Amniotic epithelial cell (primary cell): ENCODE results near the gene NCMAP.
"Not testable (repeated sequence)": the region's sequence is repeated elsewhere in the genome, so short reads cannot be mapped to it uniquely, and the experiment has no call there.

ENCODE experiments used
- DNase-seq: peaks from one replicate; pipeline ENCODE4 v3.0.0-alpha.2; 2010; ENCODE audit warnings: low read depth

Gene NCMAP, protein sequence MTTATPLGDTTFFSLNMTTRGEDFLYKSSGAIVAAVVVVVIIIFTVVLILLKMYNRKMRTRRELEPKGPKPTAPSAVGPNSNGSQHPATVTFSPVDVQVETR

DNA sequence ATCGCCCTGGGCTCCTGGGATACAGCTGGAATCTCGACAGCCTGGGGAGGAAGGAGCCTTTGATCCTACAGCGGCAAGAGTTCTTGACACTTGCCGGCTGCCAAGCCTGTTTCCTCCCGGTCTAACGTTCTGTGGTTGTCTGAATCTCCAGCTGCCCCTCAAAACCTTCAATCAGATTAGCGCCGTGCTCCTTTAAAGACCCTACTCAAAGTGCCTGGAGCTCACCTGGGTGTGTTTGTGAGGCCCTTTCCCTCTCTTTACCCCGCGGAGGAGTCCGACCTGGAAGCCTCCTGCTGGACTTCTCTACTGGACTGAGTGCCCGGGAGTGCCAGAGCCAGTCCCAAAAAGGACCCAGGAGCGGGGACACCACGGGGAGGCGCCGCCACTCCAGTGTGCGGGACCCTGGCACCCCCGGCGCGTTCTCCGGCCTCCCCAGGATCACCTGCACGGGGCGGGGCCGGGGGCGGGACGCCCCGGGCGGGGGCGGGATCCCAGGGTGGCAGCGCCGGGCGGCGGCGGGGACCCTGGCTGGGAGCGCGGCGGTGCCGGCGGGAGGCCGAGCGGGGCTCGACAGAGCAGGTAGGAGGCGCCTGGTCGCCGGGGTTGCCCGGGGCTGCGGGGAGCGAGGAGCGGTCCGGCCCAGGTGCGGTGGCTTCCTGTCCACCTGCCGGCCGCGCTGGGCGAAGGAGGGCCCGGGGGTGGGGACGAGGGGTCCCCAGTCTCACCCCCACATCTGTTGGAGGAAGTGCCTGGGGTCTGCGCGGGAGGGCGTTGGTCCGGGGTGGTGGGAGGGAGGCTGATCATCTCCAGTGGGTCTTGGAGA is at the start of gene NCMAP:
Gene NCMAP (plus strand): TSS at position 497 of the 823 bp plus-strand sequence. CDS start 39,344 bp downstream, outside the sequence.
- DNase-seq: no peak

DNA sequence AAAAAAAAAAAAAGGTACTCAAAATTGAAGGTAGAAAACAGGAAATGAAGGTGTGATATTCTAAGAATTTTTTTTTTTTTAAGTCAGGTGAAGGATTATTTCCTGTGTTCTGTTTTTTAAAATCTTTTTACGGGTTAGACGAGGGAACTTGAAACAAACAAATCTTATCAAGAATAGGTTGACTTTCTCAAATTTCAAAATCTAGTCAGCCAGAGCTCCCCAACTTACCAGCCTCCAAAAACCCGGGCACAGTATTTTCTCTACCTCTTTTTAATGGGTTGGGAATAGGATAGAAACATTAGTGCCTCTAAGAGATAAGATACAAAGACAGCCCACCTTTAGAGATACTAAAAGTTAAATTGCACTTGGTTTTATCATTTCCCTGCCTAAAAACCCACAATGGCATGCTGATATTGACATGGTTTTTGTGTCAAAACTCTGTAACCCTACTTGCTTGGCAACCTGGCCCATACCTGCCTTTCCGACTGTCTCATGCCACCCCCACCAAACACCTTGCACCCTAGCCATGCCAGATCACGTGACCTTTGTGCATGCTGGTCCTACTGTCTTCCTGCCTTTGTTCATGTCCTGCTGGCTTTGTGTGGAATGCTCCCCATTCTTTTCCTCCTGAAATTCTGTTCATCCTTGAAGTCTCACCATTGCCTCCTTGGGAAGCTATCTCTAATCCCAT is 49.1 kb upstream of the NCMAP start:
- no peak for DNase-seq

DNA sequence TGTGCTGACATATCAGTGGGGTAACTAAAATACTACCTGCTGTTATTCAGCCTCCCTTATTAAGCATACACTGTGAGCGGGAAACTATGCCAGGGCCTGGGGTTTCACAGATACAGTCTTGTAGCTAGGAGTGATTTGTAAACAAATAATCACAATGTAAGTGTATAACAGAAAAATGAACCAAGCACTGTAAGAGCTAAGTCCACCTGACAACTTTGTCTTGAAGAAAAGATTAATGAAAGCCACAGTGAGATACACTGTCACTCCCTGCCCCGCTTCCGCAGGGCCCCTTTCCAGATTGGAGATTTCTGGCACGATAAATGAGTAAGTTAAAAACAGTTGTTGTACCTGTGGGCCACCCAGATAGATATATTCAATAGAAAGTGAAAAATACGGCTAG is 48.5 kb upstream of the NCMAP start:
- DNase-seq: no peak

DNA sequence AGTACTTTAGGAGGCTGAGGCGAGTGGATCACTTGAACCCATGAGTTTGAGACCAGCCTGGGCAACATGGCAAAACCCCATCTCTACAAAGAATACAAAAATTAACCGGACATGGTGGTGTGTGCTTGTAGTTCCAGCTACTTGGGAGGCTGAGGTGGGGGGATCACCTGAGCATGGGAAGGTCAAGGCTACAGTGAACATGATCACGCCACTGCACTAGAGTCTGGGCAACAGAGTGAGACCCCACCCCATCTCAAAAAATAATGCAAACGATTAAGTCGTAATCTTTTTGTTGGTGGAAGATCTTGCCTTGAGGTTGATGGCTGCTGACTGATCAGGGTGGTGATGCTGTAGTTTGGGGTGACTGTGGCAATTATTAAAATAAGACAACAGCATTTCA is 47.0 kb upstream of the NCMAP start:
- no peak for DNase-seq

DNA sequence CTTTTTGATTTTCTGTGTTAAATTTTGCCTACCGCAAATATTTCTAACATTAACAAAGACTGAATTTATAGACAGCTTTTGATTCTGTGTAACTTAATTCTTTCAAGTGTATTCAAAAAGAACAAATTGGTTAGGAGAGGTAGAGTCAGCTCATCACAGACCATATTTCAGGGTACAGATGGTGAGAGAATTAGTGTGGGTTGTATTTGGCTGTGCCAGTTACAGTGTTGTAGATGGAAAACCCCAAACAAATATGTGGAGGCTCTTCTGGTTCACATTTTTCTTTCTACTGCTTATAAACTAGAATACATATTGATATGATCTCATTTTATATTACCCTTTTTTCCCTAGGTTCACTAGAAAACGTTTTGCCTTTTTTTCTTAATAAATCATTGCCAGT is 42.2 kb upstream of the NCMAP start:
- DNase-seq: no peak

DNA sequence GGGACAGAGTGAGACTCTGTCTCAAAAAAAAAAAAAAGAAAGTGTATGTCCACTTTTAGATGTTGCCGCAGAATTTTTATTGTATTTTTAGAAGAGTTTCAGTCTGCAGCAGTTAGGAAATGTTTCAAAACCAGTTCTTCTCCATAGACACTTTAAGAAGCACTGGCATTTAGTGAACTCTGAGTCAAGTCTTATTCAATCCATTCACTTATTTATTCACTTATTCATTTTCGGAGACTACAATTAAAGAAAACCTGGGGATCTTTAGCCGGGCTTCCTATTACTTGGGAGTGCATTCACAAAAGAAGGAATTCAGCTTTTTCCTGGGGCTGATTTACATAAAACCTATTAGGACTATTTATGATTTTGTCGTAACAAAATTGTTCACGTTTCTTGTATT is 40.9 kb upstream of the NCMAP start:
- DNase-seq: no peak

DNA sequence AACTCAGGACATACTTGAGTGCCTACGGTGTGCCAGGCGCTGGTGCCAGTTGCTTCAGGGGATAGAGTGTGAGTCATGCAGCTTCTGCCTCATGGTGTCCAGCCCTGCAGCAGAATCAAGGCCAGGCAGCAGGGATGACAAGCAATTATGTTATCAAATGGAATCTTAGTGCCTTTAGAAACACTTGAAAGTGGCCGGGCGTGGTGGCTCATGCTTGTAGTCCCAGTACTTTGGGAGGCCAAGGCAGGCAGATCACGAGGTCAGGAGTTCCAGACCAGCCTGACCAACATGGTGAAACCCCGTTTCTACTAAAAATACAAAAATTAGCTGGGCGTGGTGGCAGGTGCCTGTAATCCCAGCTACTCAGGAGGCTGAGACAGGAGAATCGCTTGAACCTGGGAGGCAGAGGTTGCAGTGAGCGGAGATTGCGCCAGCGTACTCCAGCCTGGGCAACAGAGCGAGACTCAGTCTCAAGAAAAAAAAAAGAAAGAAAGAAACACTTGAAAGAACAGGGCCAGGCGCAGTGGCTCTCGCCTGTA is 40.1 kb upstream of the NCMAP start:
- peak; percentile 61 for DNase-seq

DNA sequence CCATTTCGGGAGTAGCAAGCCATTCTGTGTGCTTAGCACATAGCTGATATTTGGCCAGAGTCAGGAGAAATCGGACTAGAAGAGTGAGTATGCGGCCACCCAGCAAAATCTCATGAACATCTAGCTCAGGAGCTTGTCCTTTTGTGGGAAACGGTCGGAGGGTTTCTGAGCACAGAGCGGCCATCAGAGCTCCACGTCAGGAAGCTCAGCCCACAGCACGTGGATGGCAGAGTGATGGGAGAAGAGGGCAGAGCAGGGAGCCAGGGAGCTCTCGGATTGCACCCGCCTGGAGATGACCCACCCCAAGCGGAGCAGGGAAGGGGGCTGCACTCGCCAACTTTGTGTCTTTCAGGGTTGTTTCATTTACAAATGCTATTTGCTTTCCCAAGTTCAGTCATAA is 39.4 kb upstream of the NCMAP start:
- no peak for DNase-seq

DNA sequence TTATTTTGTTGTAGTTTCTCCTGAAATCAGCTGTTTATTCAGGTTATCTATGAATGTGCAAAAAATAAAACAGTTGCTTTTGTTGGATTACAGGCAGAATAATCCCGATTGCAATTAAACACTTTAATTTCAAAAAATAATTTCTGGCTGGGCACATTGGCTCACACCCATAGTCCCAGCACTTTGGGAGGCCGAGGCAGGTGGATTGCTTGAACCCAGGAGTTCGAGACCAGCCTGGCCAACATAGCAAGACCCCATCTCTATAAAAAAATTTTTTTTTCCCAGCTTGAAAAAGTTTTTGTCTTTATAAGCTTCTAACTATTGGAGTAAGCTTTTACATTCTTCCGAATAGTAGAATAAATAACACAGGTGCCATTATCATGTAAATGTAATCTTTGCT is 38.0 kb upstream of the NCMAP start:
- no peak for DNase-seq

DNA sequence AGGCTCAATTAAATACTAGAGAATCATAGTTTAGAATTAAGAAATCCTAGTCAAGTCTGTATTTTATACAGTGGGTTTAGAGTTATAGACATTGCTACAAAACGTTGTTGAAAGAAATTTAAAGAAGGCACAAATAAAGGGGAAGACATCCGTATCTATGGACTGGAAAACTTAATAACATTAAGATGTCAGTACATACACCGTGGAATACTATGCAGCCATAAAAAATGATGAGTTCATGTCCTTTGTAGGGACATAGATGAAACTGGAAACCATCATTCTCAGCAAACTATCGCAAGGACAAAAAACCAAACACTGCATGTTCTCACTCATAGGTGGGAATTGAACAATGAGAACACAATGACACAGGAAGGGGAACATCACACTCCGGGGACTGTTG is 35.6 kb upstream of the NCMAP start:
- not testable (repeated sequence) for DNase-seq

DNA sequence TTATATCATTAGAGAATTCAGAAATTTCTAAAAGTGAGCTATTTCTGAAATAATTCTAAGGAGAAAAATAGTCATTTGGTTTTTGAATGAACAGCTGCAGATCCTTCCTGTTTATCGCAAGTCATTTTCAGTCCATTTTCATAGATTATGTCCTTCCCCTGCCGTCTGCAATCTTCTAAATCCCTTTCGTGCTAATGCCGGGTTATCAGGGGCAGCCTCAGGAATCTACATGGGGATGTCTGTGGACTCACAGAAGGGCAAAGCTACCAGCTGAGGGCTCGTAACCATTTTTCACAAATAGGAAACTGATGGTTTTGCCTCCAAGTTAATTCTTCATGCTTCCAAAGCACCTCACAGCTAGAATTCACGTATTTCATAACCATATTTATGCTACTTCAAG is 30.3 kb upstream of the NCMAP start:
- DNase-seq: no peak

DNA sequence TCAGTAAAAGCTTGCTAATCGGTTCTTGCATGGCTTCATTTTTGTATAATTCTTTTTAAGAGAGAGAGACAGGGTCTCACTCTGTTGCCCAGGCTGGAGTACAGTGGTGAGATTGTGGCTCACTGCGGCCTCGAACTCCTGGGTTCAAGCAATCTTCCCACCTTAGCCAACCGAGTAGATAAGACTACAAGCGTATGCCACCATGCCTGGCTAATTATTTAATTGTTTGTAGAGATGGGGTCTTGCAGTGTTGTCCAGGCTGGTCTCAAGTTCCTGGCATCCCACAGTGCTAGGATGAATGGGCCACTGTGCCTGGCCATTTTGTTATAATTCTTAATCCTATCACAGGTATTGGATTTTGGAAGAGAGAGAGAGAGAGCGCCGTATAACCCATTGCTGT is 29.8 kb upstream of the NCMAP start:
- no peak for DNase-seq

DNA sequence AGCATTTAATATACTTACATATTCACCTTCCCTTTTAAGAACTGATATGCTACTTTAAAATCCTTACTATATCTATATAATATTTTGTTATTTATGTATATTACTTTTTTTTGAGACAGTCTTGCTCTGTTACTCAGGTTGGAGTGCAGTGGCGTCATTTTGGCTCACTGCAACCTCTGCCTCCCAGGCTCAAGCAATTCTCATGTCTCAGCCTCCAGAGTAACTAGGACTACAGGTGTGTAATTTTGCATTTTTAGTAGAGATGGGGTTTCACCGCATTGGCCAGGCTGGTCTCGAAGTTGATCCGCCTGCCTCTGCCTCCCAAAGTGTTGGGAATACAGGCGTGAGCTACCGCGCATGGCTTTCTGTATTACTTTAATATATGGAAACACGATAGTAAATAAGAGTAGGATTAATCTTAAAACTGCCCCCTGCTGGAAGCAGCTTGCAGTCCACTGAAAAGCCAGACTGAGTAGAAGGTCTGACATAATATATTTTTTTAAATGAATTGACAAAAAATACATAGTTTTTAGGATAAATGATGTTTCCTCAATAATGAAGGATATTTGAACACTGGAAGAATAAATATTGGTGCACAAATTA is 28.8 kb upstream of the NCMAP start:
- peak; percentile 29 for DNase-seq

DNA sequence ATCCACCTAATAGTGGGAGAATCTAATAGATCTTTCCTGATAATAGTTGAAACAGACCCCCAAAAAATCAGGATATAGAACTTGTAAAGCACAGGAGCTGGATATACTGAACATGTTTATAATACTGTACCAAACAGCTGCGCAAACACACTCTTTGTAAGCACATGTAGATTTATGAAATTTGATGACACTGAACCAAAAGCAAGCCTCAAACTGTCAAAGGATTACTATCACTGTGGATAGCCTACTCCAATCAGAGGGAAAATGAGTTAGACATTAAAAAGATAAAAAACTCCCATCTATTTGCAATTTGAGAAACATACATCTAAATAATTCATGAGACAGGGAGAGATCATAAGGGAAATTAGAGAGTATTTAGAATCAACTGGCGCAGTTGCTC is 27.1 kb upstream of the NCMAP start:
- DNase-seq: no peak

DNA sequence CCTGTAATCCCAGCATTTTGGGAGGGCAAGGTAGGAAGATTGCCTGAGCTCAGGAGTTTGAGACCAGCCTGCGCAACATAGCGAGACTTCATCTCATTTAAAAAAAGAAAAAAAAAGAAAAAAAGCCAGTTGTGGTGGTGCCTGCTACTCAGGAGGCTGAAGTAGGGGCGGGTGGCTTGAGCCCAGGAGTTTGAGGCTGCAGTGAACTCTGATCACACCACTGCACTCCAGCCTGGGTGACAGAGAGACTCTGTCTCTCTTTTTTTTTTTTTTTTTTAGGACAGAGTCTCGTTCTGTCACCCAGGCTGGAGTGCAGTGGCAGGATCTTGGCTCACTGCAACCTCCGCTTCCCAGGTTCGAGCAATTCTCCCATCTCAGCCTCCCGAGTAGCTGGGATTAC is 26.6 kb upstream of the NCMAP start:
- not testable (repeated sequence) for DNase-seq

DNA sequence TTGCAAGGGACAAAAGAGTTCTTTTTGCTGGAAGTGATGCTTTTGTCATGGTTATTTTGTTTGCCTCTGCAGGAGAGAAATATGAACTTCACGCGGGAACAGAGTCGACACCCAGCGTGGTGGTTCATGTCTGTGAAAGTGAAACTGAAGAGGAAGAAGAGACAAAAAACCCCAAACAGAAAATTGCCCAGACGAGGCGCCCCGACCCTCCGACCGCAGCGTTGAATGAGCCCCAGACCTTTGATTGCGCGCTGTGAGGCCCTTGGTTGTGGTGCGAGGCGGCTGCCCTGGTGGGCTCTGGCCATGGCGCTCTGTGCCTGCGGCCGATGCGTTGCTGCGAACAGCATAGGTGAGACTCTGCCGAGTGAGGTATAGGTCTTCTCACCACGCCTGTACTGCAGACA is 20.9 kb upstream of the NCMAP start:
- no peak for DNase-seq

DNA sequence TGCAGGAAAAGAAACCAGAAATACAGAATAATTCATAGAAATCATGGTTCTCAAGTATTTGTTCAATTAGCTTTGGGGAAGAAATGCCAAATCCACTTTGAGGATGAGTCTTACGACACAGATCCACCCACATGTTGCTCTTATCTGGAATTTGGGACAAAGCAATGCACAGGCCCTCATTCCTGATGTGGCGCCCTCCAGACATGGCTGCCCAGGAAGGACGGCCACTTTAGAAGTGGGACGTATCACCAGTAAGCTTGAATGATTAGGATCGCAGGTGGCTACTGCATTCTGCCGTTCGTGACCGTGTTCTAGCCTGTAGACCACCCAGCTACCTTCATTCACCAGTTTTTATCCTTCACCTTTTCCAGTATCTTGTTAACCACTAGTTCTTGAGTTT is 20.1 kb upstream of the NCMAP start:
- peak; percentile 8 for DNase-seq

DNA sequence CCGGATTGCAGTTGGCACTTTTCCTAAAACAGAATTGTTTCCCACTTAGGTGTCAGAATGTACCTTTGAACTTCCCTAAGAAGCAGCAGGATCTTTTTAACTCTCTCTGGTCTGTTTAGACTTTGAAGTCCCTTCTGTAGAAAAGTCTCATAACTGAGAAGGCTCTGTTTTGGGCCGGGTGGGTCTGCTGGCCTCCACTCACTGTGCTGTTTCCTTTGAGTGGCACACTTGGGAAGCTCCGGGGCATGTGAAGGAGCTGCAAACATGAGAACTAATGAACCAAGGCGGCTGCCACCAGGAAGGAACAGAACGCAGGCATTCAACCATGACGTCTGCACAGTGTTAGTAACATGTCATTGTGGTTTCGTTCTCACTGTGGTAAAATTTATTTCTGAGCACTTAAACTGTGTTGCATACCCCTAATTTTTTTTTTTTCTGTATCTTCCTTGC is 19.5 kb upstream of the NCMAP start:
- peak; percentile 86 for DNase-seq

DNA sequence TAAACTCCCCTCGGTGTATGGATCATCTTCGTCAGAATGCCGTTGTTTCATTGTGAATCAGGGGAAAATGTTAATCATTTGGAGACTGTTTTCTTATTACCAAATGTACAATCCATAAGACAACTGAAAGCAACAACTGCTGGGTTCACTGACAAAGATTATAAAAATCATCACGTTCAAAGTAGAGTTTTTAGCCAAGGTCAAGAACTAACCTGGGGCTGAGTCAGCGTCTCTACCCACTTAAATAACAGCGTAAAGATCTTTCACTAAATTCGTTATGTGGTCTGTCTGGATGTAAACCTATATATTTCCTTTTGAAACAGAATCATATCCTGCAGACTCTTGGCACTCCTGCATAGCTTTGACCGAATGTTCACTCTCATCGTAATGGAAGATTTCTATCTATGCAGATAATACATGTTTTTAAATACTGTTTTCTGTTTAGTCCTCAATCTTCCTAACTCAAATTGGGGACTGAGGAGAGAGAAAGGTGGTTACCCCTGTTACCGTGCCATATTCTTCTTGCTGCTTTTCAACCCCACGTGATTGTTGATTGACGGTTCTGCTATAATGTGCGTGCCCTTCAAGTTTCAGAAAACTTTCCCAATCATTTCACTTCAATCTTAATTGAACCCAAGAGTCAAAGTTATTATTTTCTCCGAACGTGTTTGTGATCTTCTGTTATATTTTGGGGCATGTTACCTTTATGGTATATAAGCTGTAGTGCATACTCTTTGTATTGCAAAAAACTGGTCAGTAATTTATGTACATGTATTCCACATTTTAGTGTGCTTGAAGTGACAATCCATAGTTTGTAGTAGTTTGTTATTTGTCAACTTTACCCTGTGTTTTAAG is 15.6 kb upstream of the NCMAP start:
- DNase-seq: peak; percentile 21

DNA sequence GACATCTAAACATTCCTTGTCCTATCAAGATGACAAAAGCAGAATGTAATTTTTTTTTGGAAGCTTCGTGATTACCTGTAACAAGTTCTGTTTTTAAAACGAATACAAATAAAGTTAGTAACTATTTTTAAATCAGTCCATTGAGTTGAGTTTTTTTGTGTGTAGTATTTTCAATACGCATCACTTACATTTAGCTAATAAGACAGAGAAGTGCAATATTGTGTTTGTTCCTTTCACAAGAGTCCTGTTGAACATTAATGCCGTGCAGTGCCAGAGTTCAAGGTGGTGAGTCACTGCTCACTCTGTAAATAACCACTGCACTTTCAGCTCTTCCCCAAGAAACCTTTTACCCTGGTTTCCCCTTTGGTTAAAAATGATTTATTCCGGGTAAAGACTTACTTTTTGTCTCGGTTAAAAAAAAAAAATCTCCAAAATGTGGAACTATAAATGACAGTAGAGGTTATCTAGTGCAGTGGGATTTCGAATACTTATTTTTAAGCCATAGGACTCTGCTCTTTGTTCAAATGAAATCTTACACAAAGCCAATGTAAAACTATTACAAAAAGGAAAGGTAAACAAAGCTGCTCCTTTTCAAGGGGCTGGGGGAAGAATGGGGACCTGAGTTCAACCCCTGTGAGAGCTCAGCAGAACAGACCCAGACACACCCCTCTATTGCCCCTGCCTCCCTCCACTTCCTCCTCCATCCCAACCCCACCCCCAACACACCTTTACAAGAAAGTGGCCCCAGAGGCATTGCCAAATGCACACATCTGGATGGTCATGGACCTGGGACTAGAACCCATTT is 14.8 kb upstream of the NCMAP start:
- peak; percentile 88 for DNase-seq
